HUES64 (cell line): ENCODE measurements around the gene PHOX2B.
A peak's percentile ranks its signal among the peaks of the same experiment; 100 is the strongest.
"Not testable (repeated sequence)": the region's sequence is repeated elsewhere in the genome, so short reads cannot be mapped to it uniquely, and the experiment has no call there.

Experiments
- H3K27ac ChIP-seq: 2 replicates; pipeline ENCODE4 v1.7.0; 2013; ENCODE audit warnings: low read depth, low read length, inconsistent platforms
- H3K27me3 ChIP-seq: 2 replicates; pipeline ENCODE4 v1.6.1; 2013; ENCODE audit warnings: mild to moderate bottlenecking, low read length; ENCODE audit not compliant: insufficient read depth
- H3K36me3 ChIP-seq: 2 replicates; pipeline ENCODE4 v1.6.1; 2013; ENCODE audit warnings: mild to moderate bottlenecking, low read length; ENCODE audit not compliant: insufficient read depth
- H3K4me1 ChIP-seq: 2 replicates; pipeline ENCODE4 v1.6.1; 2013; ENCODE audit warnings: mild to moderate bottlenecking, low read length, moderate library complexity; ENCODE audit not compliant: insufficient read depth
- H3K4me3 ChIP-seq: 2 replicates; pipeline ENCODE4 v1.5.1; 2013; ENCODE audit warnings: mild to moderate bottlenecking, low read length, moderate library complexity
- H3K9ac ChIP-seq: 2 replicates; pipeline ENCODE4 v1.6.1; 2013; ENCODE audit warnings: mild to moderate bottlenecking, low read depth, low read length
- H3K9me3 ChIP-seq: 2 replicates; pipeline ENCODE4 v1.6.1; 2013; ENCODE audit warnings: low read depth, low read length; ENCODE audit not compliant: insufficient read depth
- WGBS: fragments of 150-250, 120-280 bp; methylation state at CpG from one replicate; pipeline ENCODE4 v1.1.7; 2013; ENCODE audit warnings: missing lambda C conversion rate; 5-methylcytosine and 5-hydroxymethylcytosine counted together

The PHOX2B gene

DNA sequence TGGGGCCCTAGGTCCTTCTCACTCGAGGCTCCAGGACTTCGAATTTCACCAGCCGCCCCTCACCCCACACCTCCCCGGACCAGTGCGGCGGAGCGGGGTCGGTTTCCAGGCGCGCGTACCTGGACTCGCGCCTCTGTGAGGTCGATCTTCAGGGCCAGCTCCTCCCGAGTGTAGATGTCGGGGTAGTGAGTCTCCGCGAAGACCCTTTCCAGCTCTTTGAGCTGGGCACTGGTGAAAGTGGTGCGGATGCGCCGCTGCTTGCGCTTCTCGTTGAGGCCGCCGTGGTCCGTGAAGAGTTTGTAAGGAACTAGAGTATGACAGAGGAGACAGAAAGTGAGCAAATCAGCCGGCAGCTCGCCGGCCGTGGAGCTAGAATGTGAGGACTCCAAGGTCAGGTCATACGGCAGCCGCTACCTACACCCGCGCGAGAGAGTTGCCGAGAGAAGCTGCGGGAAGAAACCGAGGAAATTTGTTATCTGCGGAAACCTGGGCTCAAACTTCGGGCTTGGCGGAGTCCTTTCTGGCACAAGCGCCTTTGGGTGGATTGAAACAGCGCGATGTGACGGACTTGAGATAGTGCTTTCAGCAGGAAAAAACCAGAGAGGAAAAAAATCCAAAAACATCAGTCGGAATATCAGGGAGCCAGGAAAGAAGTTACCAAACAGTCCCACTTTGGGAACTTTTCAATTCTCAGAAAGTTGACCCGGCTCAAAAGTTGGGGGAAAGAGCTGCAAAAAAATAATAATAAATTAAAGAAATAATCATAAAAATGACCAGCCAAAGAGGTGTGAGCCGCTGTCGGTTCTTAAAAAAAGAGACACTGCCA is 1.1 kb downstream of the PHOX2B start:
- H3K9me3 ChIP-seq = peaks cover 5% of the 10 kb centered on the region; the same call in 1 of the 2 replicates
- 1% methylated on average over 48 of the region's 49 CpGs for WGBS
- H3K4me1 ChIP-seq = peaks cover 30% of the 10 kb centered on the region
- H3K27me3 ChIP-seq = peaks cover 100% of the 10 kb centered on the region
- H3K4me3 ChIP-seq = no peak overlapping the region
- H3K27ac ChIP-seq = no peak overlapping the region
- no peak overlapping the region for H3K9ac ChIP-seq
- H3K36me3 ChIP-seq = no peaks in the 10 kb centered on the region

DNA sequence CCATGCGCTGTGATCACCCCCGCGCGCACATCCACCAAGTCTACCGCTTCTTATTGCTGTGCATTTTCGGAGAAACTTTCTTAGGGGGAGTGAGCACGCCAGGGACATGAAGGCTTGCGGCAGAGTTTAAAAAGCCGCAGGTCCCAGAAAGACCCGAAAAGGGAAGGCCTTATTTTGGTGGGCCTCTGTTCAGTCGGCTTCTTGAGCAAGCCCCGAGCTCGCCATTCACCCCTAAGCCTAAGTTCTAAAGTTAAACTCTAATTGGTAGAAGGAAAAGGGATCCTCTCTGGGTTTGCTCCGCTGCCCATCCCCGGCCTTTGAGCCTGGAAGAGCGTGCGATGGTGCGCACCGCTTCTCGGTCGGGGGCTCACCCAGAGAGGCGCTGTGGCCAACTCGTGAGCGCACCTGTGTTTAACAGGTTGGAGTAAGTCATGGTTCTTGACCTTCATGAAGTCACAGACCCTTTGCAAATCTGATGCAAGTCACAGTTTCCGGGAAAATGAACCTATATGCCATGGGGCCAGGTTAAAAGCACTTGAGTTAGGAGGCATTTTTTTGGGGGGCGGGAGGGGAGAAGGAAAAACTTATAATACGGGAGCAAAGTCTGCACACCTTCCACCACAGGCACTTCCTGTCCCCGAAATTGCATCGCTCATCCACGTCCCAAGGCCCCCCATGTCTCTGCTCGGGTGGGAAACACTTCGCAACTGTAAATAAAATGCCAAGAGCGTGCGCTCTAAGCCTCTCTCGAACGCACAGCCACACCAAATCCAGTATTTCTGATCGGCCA is 1.9 kb downstream of the PHOX2B start:
- 2% methylated on average over 37 of the region's 37 CpGs for WGBS
- Histone ChIP-seq H3K27me3 (peaks cover 100% of the 10 kb centered on the region), H3K36me3 (no peaks in the 10 kb centered on the region), H3K9ac (no peak overlapping the region), H3K27ac (no peak overlapping the region), H3K9me3 (peaks cover 5% of the 10 kb centered on the region; the same call in 1 of the 2 replicates), H3K4me1 (peaks cover 24% of the 10 kb centered on the region), H3K4me3 (peak overlapping the region; percentile 26)

- Histone ChIP-seq H3K4me3 (peak overlapping the region; percentile 26), H3K36me3 (no peaks in the 10 kb centered on the region), H3K4me1 (peaks cover 24% of the 10 kb centered on the region), H3K9me3 (peaks cover 5% of the 10 kb centered on the region; the same call in 1 of the 2 replicates), H3K9ac (no peak overlapping the region), H3K27me3 (peaks cover 100% of the 10 kb centered on the region), H3K27ac (no peak overlapping the region)
- 1% methylated on average over 36 of the region's 36 CpGs for WGBS
Observed at GRCh38 chr4:41746025-41746439, 2.5 kb downstream of the PHOX2B start.

DNA sequence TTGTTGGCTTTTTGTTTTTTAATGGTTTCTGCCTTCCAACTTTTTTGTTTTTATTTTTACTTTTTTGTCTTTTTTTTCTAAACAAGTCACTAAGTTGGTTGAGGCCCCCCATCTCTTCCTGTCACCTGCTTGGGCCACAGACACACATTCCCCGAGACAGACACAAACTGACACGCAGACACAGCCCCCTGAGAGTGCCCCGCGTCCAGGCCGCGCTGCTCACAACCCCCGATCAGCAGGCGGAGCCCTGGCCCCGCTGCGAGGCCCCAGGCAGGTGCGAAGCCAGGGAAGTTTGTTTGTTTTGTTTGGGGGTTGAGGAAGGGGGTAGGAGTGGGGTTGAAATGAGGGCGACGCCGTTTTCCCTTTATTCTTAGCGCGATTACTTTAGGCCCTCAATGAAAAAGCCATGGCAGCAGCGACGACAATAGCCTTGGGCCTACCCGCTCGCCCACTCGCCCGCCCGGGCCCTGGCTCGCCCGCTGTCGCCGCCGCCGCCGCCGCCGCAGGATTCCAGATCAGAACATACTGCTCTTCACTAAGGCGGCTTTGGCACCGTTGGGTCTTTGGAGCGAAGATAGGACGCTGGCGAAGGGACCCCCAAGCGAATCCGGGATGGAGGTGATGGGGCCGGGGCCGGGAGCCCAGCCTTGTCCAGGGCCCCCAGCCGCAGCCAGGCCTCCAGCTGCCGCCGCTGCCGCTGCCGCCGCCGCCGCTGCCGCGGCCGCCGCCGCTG is 3.1 kb downstream of the PHOX2B start:
- Histone ChIP-seq H3K27me3 (peaks cover 100% of the 10 kb centered on the region), H3K4me3 (no peak overlapping the region), H3K36me3 (no peaks in the 10 kb centered on the region), H3K9ac (no peak overlapping the region), H3K4me1 (peaks cover 24% of the 10 kb centered on the region), H3K9me3 (peaks cover 5% of the 10 kb centered on the region; the same call in 1 of the 2 replicates), H3K27ac (no peak overlapping the region)
- WGBS = under 1% methylated on average over 54 of the region's 54 CpGs

DNA sequence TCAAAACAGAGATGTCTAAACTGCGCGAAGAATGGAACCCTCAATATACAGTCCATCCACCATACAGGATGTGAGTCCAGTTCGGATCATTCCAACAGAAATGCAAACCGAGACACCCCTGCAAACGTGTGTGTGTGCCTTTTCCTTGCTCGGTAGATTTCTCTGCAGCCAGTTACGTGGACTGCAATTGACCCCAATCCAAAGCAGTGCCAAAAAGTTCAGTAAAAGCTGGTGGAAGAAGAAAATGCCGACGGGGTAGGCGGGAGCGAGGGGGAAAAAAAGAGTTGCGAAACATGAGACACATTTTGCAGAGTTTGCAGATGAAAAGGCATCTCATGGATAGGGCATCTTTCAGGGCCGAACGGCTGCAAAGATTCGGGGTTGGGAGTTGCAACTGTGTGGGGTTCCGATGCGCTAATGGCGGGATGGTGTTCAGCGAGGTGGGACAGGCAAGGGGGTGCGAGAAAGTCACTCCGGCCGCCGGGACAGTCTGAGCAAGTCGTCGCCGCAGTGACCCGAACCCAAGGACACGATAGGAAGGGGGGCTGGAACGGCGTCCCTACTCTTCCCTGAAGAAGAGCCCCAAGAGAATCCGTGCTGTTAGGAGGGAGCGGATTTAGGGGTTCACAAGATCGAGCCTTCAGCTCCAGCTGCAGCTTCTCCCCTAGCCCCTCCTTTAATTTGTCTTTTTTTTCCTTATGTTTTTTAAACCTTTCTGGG is 3.8 kb downstream of the PHOX2B start:
- peaks cover 100% of the 10 kb centered on the region for H3K27me3 ChIP-seq
- no peak overlapping the region for H3K4me3 ChIP-seq
- no peaks in the 10 kb centered on the region for H3K36me3 ChIP-seq
- H3K9ac ChIP-seq = no peak overlapping the region
- peaks cover 24% of the 10 kb centered on the region for H3K4me1 ChIP-seq
- peaks cover 5% of the 10 kb centered on the region; the same call in 1 of the 2 replicates for H3K9me3 ChIP-seq
- WGBS = 9% methylated on average over 32 of the region's 33 CpGs
- H3K27ac ChIP-seq = no peak overlapping the region

GRCh38 chr4:41741354-41741753 is 7.2 kb downstream of the PHOX2B start:
- H3K4me3 ChIP-seq = no peak overlapping the region
- peaks cover 5% of the 10 kb centered on the region; the same call in 1 of the 2 replicates for H3K9me3 ChIP-seq
- no peaks in the 10 kb centered on the region for H3K36me3 ChIP-seq
- 84% methylated on average over 2 of the region's 2 CpGs for WGBS
- peaks cover 86% of the 10 kb centered on the region for H3K27me3 ChIP-seq
- peaks cover 8% of the 10 kb centered on the region for H3K4me1 ChIP-seq
- H3K27ac ChIP-seq = no peak overlapping the region
- H3K9ac ChIP-seq = no peak overlapping the region

DNA sequence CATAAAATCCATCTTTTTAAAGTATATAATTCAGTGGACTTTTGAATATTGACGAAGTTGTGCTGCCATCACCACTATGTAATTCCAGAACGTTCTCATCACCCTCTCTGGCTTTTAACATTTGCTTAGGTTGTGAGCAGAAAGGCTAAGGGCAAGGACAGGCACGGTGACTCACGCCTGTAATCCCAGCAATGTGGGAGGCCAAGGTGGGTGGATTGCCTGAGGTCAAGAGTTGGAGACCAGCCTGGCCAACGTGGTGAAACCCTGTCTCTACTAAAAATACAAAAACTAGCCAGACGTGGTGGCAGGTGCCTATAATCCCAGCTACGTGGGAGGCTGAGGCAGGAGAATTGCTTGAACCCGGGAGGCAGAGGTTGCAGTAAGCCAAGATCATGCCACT is 11.0 kb downstream of the PHOX2B start:
- H3K27me3 ChIP-seq = peaks cover 56% of the 10 kb centered on the region
- not testable (repeated sequence) for H3K9ac ChIP-seq, H3K9me3 ChIP-seq, H3K4me1 ChIP-seq, H3K4me3 ChIP-seq, H3K27ac ChIP-seq, H3K36me3 ChIP-seq
- 81% methylated on average over 8 of the region's 8 CpGs for WGBS

DNA sequence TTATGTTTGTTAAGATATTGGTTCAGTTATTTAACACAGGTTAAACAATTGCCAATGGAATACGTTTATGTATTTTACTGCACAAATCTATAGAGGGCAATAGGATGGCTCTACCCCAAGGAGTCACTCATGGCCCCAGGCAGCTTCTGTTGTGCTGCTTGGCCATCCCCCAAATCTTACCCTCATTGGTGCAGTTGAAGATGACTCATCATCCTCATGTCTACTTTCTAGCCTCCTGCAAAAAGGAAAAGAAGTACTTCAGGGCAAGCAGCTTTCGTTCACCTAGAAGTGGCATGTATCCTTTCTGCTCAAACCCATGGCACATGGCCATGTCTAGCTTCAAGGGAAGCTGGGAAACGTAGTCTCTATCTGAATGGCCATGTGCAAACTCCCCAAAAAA is 14.2 kb downstream of the PHOX2B start:
- H3K9ac ChIP-seq = no peak overlapping the region
- no peak overlapping the region for H3K27ac ChIP-seq
- H3K36me3 ChIP-seq = no peaks in the 10 kb centered on the region
- peaks cover 48% of the 10 kb centered on the region for H3K27me3 ChIP-seq
- no peak overlapping the region for H3K4me3 ChIP-seq
- no peaks in the 10 kb centered on the region for H3K4me1 ChIP-seq
- H3K9me3 ChIP-seq = no peaks in the 10 kb centered on the region
- 86% methylated on average over 3 of the region's 3 CpGs for WGBS

- H3K4me1 ChIP-seq = no peaks in the 10 kb centered on the region
- WGBS = 77% methylated on average over 12 of the region's 12 CpGs
- no peaks in the 10 kb centered on the region for H3K36me3 ChIP-seq
- no peak overlapping the region for H3K9ac ChIP-seq
- H3K27me3 ChIP-seq = peaks cover 54% of the 10 kb centered on the region; the same call in 1 of the 2 replicates
- H3K27ac ChIP-seq = no peak overlapping the region
- H3K9me3 ChIP-seq = no peaks in the 10 kb centered on the region
- H3K4me3 ChIP-seq = no peak overlapping the region
Observed at GRCh38 chr4:41731569-41732126, 16.9 kb downstream of the PHOX2B start.

GRCh38 chr4:41728573-41728913 is 20.0 kb downstream of the PHOX2B start:
- Histone ChIP-seq H3K9ac (no peak overlapping the region), H3K9me3 (no peaks in the 10 kb centered on the region), H3K4me3 (no peak overlapping the region), H3K27ac (no peak overlapping the region), H3K4me1 (no peaks in the 10 kb centered on the region), H3K27me3 (peaks cover 51% of the 10 kb centered on the region; the same call in 1 of the 2 replicates), H3K36me3 (no peaks in the 10 kb centered on the region)
- 93% methylated on average over 3 of the region's 3 CpGs for WGBS
